WTC11 (cell line): ENCODE results near the gene STEAP1B.

ENCODE experiments used
- ELF4 ChIP-seq: sonication (generic); formaldehyde crosslinking; IDR thresholded peaks from 2 replicates; pipeline ENCODE4 v1.8.1; 2022; ENCODE audit warnings: low read depth, mild to moderate bottlenecking, moderate library complexity, missing genetic modification reagents
- JUN ChIP-seq: sonication (generic); formaldehyde crosslinking; IDR thresholded peaks from 2 replicates; pipeline ENCODE4 v1.8.0; 2023; ENCODE audit warnings: mild to moderate bottlenecking, missing genetic modification reagents
- TEAD1 ChIP-seq: sonication (generic); formaldehyde crosslinking; IDR thresholded peaks from 2 replicates; pipeline ENCODE4 v1.8.0; 2022; ENCODE audit warnings: mild to moderate bottlenecking, missing genetic modification reagents
- TEAD4 ChIP-seq: sonication (generic); formaldehyde crosslinking; IDR thresholded peaks from 2 replicates; pipeline ENCODE4 v1.8.0; 2022; ENCODE audit warnings: mild to moderate bottlenecking, missing genetic modification reagents
- TF ChIP-seq, protein P1 (sequence below): sonication (generic); formaldehyde crosslinking; IDR thresholded peaks from 2 replicates; pipeline ENCODE4 v1.8.1; 2022; ENCODE audit warnings: low read depth, missing genetic modification reagents, borderline replicate concordance
- TF ChIP-seq, protein P2 (sequence below): fragments of 200-600 bp; IDR thresholded peaks from 2 replicates; pipeline ENCODE4 v1.8.0; 2022; ENCODE audit warnings: antibody characterized with exemption
- TF ChIP-seq, protein P3 (sequence below): sonication (generic); formaldehyde crosslinking; IDR thresholded peaks from 2 replicates; pipeline ENCODE4 v1.8.0; 2022; ENCODE audit warnings: mild to moderate bottlenecking, missing genetic modification reagents

DNA sequence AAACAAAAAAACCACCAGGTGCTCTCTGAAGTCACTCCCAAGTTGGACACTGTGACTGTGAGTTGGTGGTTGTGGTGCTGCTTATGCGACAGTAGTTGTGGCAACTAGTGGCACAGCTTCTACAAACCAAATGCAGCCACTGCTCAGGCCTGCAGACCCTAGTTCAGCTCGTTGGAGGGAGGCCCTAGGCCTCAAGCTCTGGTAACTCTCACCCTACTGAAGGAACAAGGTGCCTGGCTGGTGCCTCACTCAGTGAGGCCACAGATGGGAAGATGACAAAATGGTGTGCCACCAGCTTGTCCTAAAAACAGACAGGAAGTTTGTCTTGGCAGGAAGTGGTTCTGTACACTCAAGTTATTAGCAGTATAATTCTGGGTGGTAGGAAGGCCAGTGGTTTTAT lies 97.7 kb downstream of the STEAP1B start:
- TF ChIP-seq TEAD4 (CRISPR knock-in tag) (no peak), TEAD1 (CRISPR knock-in tag) (no peak), ELF4 (CRISPR knock-in tag) (no peak), JUN (CRISPR knock-in tag) (no peak)
- TF ChIP-seq, protein P1, sequence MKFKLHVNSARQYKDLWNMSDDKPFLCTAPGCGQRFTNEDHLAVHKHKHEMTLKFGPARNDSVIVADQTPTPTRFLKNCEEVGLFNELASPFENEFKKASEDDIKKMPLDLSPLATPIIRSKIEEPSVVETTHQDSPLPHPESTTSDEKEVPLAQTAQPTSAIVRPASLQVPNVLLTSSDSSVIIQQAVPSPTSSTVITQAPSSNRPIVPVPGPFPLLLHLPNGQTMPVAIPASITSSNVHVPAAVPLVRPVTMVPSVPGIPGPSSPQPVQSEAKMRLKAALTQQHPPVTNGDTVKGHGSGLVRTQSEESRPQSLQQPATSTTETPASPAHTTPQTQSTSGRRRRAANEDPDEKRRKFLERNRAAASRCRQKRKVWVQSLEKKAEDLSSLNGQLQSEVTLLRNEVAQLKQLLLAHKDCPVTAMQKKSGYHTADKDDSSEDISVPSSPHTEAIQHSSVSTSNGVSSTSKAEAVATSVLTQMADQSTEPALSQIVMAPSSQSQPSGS (CRISPR knock-in tag) = no peak
- TF ChIP-seq, protein P2, sequence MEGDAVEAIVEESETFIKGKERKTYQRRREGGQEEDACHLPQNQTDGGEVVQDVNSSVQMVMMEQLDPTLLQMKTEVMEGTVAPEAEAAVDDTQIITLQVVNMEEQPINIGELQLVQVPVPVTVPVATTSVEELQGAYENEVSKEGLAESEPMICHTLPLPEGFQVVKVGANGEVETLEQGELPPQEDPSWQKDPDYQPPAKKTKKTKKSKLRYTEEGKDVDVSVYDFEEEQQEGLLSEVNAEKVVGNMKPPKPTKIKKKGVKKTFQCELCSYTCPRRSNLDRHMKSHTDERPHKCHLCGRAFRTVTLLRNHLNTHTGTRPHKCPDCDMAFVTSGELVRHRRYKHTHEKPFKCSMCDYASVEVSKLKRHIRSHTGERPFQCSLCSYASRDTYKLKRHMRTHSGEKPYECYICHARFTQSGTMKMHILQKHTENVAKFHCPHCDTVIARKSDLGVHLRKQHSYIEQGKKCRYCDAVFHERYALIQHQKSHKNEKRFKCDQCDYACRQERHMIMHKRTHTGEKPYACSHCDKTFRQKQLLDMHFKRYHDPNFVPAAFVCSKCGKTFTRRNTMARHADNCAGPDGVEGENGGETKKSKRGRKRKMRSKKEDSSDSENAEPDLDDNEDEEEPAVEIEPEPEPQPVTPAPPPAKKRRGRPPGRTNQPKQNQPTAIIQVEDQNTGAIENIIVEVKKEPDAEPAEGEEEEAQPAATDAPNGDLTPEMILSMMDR = no peak
- TF ChIP-seq, protein P3, sequence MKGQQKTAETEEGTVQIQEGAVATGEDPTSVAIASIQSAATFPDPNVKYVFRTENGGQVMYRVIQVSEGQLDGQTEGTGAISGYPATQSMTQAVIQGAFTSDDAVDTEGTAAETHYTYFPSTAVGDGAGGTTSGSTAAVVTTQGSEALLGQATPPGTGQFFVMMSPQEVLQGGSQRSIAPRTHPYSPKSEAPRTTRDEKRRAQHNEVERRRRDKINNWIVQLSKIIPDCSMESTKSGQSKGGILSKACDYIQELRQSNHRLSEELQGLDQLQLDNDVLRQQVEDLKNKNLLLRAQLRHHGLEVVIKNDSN (CRISPR knock-in tag) = no peak
